Limb (tissue), 2 donors: ENCODE data around the gene SBNO2.

Experiments used
- DNase-seq, 2 donors: peaks; one replicate each; pipeline ENCODE4 v3.0.0-alpha.2; 2016; ENCODE audit errors: extremely low spot score in 2 of 2

The SBNO2 gene

DNA sequence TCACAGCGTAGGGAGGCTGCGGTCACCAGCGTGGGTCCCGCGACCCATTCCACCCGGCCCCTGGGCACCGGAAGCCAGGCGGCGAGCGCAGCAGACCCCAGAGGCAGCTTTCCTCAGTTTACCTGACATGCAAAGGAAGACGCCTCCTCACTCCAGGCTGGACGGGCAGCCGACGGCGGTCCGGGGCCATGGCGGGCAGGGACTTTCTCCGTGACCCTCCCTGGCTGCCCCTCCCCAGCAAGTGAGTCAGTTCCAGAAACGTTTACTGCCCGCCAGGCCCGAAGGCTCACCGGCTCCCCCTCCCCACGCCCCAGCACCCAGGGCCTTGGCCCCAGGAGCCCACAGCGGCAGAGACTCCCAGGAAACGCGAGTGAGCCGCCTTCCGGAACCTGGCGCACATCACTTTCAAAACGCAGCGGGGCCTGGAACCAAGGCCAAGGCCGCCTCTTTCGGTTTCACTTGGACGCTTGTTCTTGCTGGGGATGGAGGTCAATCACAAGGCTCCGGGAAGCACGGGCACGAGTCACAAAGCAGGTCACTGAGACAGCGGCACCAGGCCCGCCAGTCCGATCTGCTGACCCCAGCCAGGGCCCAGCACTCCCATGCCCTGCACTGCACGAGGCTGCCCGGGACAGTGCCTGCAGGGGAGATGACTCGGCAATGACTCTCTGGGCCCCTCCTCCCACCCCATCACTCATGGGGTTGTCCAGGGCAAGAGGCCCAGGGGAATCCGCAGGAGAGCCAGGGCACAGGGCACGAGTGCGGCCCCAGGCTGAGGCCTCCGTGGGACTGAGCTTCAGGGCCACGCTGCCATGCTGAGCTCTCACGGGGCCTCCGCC is 5.3 kb downstream of the SBNO2 start:
- DNase-seq: no peak

DNA sequence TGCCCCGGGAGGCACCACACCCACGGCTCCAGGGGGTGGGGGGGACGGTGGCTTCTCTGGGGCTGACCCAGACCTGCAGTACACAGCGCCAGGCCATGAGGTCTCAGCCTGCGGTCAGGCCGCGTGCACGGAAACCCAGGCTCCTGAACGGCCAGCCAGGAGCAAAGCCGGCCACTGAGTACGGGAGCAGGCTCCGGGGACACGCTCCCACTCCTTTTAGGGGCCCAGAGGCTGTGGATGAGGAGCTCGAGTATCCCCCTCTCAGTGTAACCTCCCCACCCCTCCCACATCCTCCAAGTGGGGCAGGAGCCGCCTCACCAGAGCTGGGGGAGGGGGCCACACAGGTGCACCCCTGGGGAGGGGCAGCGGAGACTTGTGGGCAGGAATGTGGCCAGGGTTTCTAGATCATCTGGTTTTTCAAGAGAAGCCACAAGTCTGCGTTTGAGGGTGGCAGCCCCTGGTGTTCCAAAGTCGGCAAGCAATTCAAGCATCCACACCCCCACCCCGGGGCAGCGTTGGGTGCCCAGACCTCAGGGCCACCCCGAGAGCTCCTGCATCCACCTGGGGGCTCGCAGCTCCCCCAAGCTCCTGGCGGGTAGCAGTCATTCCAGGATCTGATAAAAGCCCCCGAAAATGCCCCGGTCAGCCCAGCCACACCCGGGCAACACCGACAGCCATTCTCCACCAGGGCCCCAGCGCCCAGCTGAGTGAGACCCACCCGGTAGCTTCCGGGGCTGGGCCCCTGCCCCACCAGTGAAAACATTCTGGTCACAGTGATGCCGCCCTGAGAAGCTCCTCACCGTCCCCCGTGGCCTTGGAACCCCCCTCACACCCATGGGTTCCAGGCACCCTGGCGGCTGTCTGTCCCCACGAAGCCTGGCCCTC is 6.1 kb downstream of the SBNO2 start:
- no peak for DNase-seq

GRCh38 chr19:1166872-1167573 is 7.0 kb downstream of the SBNO2 start:
- no peak for DNase-seq

DNA sequence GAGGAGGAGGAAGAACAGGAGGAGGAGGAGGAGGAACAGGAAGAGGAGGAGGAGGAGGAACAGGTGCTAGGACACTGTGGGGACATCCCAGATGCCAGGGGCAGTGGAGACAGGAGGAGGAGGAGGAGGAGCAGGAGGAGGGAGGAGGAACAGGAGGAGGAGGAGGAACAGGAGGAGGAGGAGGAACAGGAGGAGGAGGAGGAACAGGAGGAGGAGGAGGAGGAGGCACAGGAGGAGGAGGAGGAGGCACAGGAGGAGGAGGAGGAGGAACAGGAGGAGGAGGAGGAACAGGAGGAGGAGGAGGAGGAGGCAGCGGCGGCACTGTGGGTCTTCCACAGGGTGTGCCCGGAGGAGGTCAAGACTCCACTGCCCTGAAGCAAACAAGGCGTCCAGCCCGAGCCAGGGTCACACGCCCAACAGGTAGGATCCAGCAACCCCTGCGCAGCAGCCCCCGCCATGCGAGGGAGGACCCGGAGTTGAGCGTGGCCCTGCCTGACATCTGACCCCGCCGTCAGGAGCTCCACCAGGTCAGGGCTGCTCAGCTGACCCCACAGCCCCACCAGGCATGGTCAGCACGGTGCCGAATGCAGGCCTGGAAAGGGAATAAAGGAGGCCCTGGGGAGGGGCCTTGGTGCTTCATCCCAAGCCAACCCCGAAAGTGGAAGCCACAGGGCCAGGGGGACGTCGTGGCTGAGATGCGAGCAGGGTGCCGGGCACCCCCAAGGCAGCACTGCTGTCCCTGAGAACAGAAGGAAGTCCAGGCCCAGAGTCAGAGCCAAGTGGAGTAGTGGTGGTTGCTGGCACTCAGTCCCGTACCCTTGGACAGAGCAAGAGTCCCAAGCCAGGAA is 9.2 kb downstream of the SBNO2 start:
- DNase-seq: no peak

GRCh38 chr19:1163934-1164683 is 10.0 kb downstream of the SBNO2 start:
- DNase-seq: no peak

GRCh38 chr19:1163283-1163933 is 10.7 kb downstream of the SBNO2 start:
- DNase-seq: no peak

- DNase-seq: no peak
Measured at GRCh38 chr19:1162404-1163282, 11.4 kb downstream of the SBNO2 start.

- no peak for DNase-seq
Measured at GRCh38 chr19:1161716-1162115, 12.4 kb downstream of the SBNO2 start.

GRCh38 chr19:1159864-1160595 is 14.0 kb downstream of the SBNO2 start:
- no peak for DNase-seq

- DNase-seq: no peak
Measured at GRCh38 chr19:1158885-1159448, 15.1 kb downstream of the SBNO2 start.

DNA sequence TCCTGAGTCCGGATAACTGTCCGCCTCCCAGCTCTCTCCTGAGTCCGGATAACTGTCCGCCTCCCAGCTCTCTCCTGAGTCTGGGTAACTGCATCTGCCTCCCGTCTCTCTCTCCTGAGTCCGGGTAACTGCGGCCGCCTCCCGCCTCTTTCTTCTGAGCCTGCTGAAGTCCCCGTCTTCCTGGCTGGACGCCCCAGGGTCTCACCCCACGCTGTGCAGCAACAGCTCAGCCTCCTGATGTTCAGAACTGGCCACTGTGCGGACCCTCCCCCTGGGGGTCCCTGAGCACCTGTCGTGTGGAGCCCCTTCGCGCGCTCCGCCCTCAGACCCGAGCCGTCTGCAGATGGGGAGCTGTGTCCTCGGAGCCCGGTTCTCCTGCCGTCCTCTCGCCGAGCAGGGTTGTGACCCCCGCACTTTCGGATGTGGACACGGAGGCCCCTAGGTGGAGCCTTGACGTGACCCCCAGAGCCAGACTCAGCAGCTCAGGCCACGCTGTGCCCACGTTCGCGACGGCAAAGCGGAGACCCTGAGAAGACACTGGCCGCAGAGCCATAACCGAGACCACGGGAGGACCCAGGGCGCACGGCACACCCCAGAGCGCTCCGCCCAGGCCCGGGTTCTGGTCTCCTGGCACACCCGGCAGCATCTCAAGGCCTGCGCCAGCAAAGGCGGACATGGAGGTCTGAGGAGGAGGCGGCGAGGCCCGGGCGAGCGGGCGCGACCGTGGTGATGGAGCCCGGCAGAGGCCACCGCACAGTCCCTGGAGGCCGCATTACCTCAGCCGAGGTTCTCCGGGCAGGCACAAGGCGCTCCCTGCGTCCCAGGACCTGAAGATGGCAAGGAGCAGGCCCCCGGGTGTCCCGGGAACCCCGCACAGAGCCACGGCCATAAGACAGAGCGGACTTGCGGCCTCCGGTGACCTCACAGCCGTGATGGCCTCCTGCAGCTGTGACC is 15.9 kb downstream of the SBNO2 start:
- DNase-seq: no peak

- no peak for DNase-seq
Measured at GRCh38 chr19:1156830-1157615, 17.0 kb downstream of the SBNO2 start.

DNA sequence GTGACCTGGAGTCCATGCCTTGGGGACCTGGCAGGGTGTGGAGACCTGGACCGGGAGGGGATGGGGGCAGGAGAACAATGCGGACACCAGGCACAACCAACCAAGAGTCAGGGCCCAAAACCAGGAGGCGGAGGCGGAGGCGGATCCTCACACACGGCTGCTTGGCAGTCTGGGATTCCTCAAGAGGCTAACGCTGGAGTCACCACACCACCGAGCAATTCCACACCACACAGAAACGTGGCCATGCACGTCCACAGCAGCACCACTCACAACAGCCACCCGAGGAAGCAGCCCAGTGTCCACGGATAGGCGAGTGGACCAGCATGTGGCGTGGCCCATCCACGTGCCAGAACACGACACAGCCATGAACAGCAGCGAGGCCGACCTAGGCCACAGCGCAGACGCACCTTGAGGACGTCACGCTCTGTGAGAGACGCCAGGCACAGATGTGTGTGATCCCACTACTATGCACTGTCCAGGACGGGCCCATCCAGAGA is 17.7 kb downstream of the SBNO2 start:
- no peak for DNase-seq

- no peak for DNase-seq
Measured at GRCh38 chr19:1155352-1156304, 18.4 kb downstream of the SBNO2 start.
